Glutamatergic neuron (in vitro differentiated cells): ENCODE results near the gene TMSB4X. TPM values are rescaled to one million over a fixed set of nuclear protein-coding genes. Genes with fewer than 3 reads are reported as not detected.

Experiments used
- DNase-seq: peaks from one replicate; pipeline ENCODE4 v3.0.0; 2022
- H3K27ac Mint-ChIP-seq: one replicate; pipeline ENCODE4 v1.8.0; 2020; ENCODE audit warnings: mild to moderate bottlenecking, mixed read lengths, inconsistent platforms; ENCODE audit not compliant: unreplicated experiment
- H3K27me3 Mint-ChIP-seq: one replicate; pipeline ENCODE4 v1.8.0; 2020; ENCODE audit warnings: mild to moderate bottlenecking, moderate library complexity, mixed read lengths, inconsistent platforms; ENCODE audit not compliant: unreplicated experiment
- H3K36me3 Mint-ChIP-seq: one replicate; pipeline ENCODE4 v1.8.0; 2020; ENCODE audit warnings: mild to moderate bottlenecking, mixed read lengths, inconsistent platforms; ENCODE audit not compliant: unreplicated experiment
- H3K4me1 Mint-ChIP-seq: one replicate; pipeline ENCODE4 v1.8.0; 2020; ENCODE audit warnings: mild to moderate bottlenecking, low read depth, mixed read lengths, inconsistent platforms; ENCODE audit not compliant: unreplicated experiment
- H3K4me3 Mint-ChIP-seq: one replicate; pipeline ENCODE4 v1.8.0; 2020; ENCODE audit warnings: mild to moderate bottlenecking, mixed read lengths, inconsistent platforms; ENCODE audit not compliant: unreplicated experiment
- H3K9me3 Mint-ChIP-seq: one replicate; pipeline ENCODE4 v1.8.0; 2020; ENCODE audit warnings: mild to moderate bottlenecking, moderate library complexity, mixed read lengths, inconsistent platforms; ENCODE audit not compliant: unreplicated experiment
- CTCF ChIP-seq: fragments of 200-600 bp; sonication (generic); IDR thresholded peaks from one replicate; pipeline ENCODE4 v1.5.0; 2021; ENCODE audit not compliant: partially characterized antibody, unreplicated experiment
- total RNA-seq: library from RNA; stranded (reverse); fragmentation: NEBNext Ultra II Directional; extraction: Animal tissue kit (Norgen Biotek cat#: 25700); gene quantifications from one replicate; pipeline ENCODE4 v1.2.1, GENCODE V29; 2021; ENCODE audit not compliant: unreplicated experiment

The TMSB4X gene
- total RNA-seq, 1 donor from 2014 or later = 4,532 TPM

GRCh38 chrX:13023979-13024378 lies 49.1 kb downstream of the TMSB4X start:
- Mint-ChIP-seq H3K4me1 (no peaks in the 10 kb centered on the region), H3K27me3 (no peaks in the 10 kb centered on the region), H3K9me3 (no peaks in the 10 kb centered on the region)

GRCh38 chrX:13024986-13025385 lies 50.1 kb downstream of the TMSB4X start:
- Mint-ChIP-seq H3K4me3 (no peak overlapping the region), H3K36me3 (no peaks in the 10 kb centered on the region), H3K4me1 (peaks cover under 1% of the 10 kb centered on the region), H3K27ac (no peak overlapping the region), H3K9me3 (no peaks in the 10 kb centered on the region), H3K27me3 (no peaks in the 10 kb centered on the region)
- no peak for TF ChIP-seq CTCF
- no peak for DNase-seq

More at GRCh38 chrX:13023979-13024378, 49.1 kb downstream of the TMSB4X start:
- H3K36me3 Mint-ChIP-seq = no peaks in the 10 kb centered on the region
- DNase-seq = no peak
- no peak overlapping the region for H3K27ac Mint-ChIP-seq
- no peak for TF ChIP-seq CTCF
- no peak overlapping the region for H3K4me3 Mint-ChIP-seq

Other genes starting within 250 kb of the TMSB4X start
- 1.8 TPM for gene PRPS2, start 183.7 kb upstream of the TMSB4X start, total RNA-seq
- gene TLR7, start 108.0 kb upstream of the TMSB4X start, total RNA-seq = not detected
- gene TLR8, start 68.5 kb upstream of the TMSB4X start, total RNA-seq = not detected
- gene FAM9C, start 69.5 kb downstream of the TMSB4X start, total RNA-seq = not detected